GM21737 (cell line): ENCODE measurements around the gene MDM2.
"Not testable (repeated sequence)": the region's sequence is repeated elsewhere in the genome, so short reads cannot be mapped to it uniquely, and the experiment has no call there.

ENCODE experiments used
- ATAC-seq: cut with Tn5 transposase; IDR thresholded peaks from one replicate; pipeline ENCODE4 v1.9.1; 2021; ENCODE audit warnings: mild to moderate bottlenecking, moderate library complexity; ENCODE audit not compliant: unreplicated experiment

MDM2 gene

GRCh38 chr12:68824597-68825250, 16.7 kb downstream of the MDM2 start:
- no peak for ATAC-seq

GRCh38 chr12:68825569-68826217, 17.7 kb downstream of the MDM2 start:
- no peak for ATAC-seq

- no peak for ATAC-seq
These were observed 20.1 kb downstream of the MDM2 start for GRCh38 chr12:68827895-68828671.

- ATAC-seq = no peak
These were observed 20.7 kb downstream of the MDM2 start for GRCh38 chr12:68828672-68829068.

DNA sequence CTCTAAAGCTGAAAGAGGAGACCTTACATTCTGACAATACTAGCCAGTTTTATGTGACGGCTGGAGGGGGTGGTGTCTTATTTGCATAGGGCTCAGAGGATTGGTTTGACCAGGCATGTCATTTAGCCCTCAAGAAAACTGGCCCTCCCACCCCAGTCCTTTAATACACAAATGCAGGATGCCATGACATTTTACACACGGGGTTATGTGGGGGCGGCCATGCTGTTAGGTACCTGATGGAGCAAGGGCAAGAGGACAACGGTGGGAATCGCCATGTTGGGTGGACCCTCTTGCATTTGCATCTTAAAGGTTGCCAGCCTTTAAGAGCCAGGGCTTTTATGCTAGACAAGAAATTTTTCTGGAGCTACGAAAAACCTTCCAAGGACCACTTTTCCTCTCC, 23.3 kb downstream of the MDM2 start:
- no peak for ATAC-seq

DNA sequence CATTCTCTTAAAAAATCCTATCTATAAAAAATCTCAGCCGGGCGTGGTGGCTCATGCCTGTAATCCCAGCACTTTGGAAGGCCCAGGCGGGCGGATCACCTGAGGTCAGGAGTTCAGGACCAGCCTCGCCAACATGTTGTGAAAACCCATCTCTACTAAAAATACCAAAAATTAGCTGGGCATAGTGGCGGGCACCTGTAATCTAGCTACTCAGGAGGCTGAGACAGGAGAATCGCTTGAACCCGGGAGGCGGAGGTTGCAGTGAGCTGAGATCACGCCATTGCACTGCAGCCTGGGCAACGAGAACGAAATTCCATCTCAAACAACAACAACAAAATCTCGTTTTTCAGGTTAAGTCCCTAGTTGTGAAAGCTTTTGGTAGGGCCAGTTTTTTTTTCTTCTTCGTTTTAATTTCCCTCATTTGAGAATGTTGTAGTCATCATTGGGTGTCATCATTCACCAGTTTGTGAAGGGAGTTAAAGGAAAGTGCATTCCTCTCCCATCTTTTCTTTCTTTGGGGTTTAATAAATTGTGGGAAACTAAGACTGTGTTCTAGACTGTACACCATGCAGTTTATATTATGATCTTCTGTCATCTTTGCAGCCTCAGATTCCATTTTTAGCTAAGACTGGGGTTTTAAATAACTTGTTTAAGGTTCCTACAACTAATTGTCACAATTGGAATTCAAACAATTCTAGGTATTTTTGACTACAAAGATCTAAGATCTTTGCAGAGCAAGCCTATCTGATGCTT, 23.9 kb downstream of the MDM2 start:
- no peak for ATAC-seq

GRCh38 chr12:68832504-68832867, 24.5 kb downstream of the MDM2 start:
- ATAC-seq = no peak

DNA sequence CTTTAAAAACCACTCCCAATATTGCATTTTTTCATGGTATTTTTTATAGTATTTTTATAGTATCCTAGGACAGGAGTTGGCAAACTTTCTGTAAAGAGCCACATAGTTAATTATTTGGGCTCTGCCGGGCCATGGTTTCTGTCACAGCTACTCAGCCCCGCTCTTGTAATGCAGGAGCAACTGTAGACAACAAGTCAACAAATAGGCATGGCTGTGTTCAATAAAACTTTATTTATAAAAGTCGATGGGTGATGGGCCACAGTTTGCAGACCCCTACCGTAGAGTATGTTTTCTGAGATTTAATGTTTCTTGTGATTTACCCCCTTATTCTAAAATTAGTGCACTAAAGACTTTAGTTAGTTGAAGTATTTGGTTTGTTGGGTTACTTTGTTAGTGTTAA, 25.5 kb downstream of the MDM2 start:
- ATAC-seq = no peak

GRCh38 chr12:68835333-68835908, 27.4 kb downstream of the MDM2 start:
- no peak for ATAC-seq

DNA sequence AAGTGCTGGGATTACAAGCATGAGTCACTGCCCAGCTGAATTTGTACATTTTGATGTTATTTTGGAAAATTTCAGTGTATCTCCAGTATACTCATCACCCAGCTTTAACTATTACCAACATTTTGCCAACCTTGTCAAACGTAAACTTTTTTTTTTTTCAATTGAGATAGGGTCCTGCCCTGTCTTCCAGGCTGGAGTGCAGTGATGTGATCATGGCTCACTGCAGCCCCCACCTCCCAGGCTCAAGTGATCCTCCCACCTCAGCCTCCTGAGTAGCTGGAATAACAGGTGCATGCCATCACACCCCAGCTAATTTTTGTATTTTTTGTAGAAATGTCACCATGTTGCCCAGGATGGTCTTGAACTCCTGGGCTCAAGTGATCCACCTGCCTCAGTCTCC, 29.2 kb downstream of the MDM2 start:
- ATAC-seq = no peak

- ATAC-seq = no peak
These were observed 30.3 kb downstream of the MDM2 start for GRCh38 chr12:68838046-68838886.

DNA sequence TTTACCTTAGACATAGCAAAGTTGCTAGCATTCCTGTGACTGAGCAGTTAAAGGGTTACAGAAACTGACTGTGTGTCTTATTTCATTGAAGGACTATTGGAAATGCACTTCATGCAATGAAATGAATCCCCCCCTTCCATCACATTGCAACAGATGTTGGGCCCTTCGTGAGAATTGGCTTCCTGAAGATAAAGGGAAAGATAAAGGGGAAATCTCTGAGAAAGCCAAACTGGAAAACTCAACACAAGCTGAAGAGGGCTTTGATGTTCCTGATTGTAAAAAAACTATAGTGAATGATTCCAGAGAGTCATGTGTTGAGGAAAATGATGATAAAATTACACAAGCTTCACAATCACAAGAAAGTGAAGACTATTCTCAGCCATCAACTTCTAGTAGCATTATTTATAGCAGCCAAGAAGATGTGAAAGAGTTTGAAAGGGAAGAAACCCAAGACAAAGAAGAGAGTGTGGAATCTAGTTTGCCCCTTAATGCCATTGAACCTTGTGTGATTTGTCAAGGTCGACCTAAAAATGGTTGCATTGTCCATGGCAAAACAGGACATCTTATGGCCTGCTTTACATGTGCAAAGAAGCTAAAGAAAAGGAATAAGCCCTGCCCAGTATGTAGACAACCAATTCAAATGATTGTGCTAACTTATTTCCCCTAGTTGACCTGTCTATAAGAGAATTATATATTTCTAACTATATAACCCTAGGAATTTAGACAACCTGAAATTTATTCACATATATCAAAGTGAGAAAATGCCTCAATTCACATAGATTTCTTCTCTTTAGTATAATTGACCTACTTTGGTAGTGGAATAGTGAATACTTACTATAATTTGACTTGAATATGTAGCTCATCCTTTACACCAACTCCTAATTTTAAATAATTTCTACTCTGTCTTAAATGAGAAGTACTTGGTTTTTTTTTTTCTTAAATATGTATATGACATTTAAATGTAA, 31.5 kb downstream of the MDM2 start:
- ATAC-seq = no peak

DNA sequence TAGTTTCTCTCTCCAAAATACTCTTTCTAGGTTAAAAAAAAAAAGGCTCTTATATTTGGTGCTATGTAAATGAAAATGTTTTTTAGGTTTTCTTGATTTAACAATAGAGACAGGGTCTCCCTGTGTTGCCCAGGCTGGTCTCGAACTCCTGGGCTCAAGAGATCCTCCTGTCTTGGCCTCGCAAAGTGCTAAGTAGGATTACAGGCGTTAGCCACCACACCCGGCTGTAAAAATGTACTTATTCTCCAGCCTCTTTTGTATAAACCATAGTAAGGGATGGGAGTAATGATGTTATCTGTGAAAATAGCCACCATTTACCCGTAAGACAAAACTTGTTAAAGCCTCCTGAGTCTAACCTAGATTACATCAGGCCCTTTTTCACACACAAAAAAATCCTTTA, 33.2 kb downstream of the MDM2 start:
- not testable (repeated sequence) for ATAC-seq

DNA sequence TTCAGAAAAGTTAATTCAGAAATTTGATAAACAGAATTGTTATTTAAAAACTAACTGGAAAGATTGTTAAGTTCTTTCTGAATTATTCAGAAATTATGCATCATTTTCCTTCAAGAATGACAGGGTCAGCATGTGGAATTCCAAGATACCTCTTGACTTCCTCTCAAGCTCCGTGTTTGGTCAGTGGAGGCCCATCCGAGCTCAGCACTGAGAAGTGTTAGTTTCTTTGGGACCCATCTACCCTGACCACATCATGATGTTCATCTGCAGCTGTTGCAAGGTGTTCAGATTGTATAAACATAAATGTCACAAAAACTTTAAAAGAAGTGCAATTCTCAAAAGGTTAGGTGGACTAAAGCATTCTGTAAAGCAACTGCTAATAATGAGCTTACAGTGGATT, 33.7 kb downstream of the MDM2 start:
- ATAC-seq = no peak

GRCh38 chr12:68842123-68842522, 34.1 kb downstream of the MDM2 start:
- ATAC-seq = no peak

DNA sequence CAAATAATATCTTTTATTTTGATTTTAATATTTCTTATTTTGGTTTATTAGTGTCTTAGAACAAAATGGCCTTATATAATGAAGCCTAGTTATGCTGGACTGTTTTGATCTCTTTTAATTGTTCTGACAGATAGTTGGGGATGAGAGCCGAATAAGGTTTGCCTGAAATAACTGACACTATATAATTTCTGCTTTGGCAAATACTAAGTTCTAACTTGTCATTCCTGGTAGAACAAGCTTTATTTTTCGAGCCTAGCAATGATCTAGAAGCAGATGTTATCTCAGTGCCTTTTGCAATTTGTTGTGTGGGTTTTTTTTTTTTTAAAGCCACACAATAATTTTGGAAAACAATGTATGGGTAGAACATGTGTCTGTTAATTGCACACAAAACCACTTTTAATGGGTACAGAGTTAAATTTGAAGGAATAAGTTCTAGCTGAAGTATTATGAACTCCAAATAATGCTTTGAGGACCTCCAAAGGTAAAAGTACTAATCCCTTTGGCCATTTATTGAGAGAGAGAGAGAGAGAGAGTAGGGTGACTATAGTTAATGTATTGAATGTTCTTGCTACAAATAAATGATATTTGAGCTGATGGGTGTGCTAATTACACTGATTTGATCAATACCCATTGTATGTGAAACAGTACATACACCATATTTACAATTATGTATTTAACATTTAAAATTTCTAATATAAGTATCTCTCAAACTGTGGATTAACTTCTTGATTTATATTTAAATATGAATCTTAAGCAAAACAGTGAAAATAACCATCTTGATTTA, 35.0 kb downstream of the MDM2 start:
- no peak for ATAC-seq

- ATAC-seq = no peak
These were observed 36.4 kb downstream of the MDM2 start for GRCh38 chr12:68844318-68844745.
